HG03064 (cell line): ENCODE data around the gene TGM2.

ENCODE experiments used
- ATAC-seq: cut with Tn5 transposase; IDR thresholded peaks from one replicate; pipeline ENCODE4 v1.9.1; 2021; ENCODE audit warnings: low read depth; ENCODE audit not compliant: unreplicated experiment

Gene TGM2

GRCh38 chr20:38146628-38147027 lies 18.4 kb downstream of the TGM2 start:
- no peak for ATAC-seq

GRCh38 chr20:38146156-38146555 lies 18.9 kb downstream of the TGM2 start:
- ATAC-seq, result no peak

- no peak for ATAC-seq
Observed at GRCh38 chr20:38145729-38146075, 19.4 kb downstream of the TGM2 start.

GRCh38 chr20:38144974-38145728 lies 19.9 kb downstream of the TGM2 start:
- ATAC-seq, result no peak

GRCh38 chr20:38144598-38144973 lies 20.5 kb downstream of the TGM2 start:
- no peak for ATAC-seq

GRCh38 chr20:38143646-38144554 lies 21.2 kb downstream of the TGM2 start:
- ATAC-seq, result no peak

GRCh38 chr20:38143238-38143645 lies 21.8 kb downstream of the TGM2 start:
- ATAC-seq, result no peak

- ATAC-seq, result no peak
Observed at GRCh38 chr20:38141889-38142494, 23.1 kb downstream of the TGM2 start.

- ATAC-seq, result no peak
Observed at GRCh38 chr20:38141204-38141888, 23.7 kb downstream of the TGM2 start.

GRCh38 chr20:38139977-38140753 lies 24.9 kb downstream of the TGM2 start:
- ATAC-seq, result no peak

GRCh38 chr20:38139156-38139912 lies 25.7 kb downstream of the TGM2 start:
- ATAC-seq, result no peak

- ATAC-seq, result no peak
Observed at GRCh38 chr20:38138086-38138778, 26.8 kb downstream of the TGM2 start.

GRCh38 chr20:38137441-38138037 lies 27.5 kb downstream of the TGM2 start:
- ATAC-seq, result no peak

GRCh38 chr20:38136421-38137245 lies 28.4 kb downstream of the TGM2 start:
- no peak for ATAC-seq

- ATAC-seq, result no peak
Observed at GRCh38 chr20:38135651-38136420, 29.2 kb downstream of the TGM2 start.

GRCh38 chr20:38135271-38135650 lies 29.8 kb downstream of the TGM2 start:
- no peak for ATAC-seq
